Measurements from ENCODE around the gene CFAP92.

CFAP92 gene

GRCh38 chr3:129025691-129026435 is 32.0 kb upstream of the CFAP92 start:
- FAIRE-seq: no peak

DNA sequence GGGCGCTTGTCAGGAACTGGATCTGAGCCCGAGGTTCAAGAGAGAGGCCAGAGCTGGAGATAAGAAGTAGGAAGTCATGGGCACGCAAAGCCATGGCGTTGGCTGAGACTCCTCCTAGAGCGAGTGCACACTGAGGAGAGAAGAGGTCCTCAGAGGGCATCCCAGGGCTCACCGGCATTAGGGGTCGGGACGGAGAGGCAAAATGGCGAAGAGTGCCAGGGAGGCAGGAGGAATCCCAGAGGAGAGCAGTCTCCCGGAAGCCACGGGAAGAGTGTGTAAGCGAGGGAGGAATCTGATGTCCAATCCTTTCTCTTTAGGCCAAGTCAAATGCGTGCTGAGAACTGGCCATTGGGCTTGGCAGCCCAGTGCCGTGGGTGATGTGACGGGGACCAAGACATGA is 31.2 kb upstream of the CFAP92 start:
- no peak for FAIRE-seq

DNA sequence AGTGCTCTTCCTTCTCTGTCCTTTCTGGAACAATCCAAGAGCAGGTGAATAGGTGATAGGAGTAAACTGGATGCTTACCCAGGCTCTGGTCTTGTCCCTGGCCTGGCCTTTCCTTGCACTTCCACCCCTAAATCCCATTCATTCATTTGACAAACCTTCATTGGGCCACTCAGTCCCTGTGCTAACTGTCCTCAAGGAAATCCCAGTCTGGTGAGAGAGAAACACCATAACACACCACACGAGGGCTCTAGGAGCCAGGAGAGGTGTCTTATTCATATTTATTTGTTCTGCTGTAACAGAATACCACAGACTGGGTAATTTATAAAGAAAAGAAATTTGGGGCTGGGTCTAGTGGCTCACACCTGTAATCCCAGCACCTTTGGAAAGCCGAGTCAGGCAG is 30.0 kb upstream of the CFAP92 start:
- FAIRE-seq: no peak

DNA sequence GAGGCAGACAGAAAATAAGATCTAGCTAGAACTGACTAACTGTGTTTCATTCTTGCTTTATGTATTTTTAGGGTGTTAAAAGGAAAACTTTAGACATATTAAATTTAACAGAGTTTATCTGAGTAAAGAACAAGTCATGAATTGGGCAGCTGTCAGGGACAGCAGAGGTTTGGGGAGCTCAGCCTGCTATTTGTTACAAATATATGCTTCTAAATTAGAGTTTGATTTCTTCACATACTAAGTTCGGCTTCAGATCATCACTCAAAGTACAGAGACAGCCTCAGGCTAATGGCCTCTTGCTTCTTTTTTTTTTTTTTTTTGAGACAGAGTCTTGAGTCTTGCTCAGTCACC is 29.1 kb upstream of the CFAP92 start:
- no peak for FAIRE-seq

GRCh38 chr3:129022114-129023007 is 28.5 kb upstream of the CFAP92 start:
- FAIRE-seq: no peak

- FAIRE-seq: no peak
These were observed 27.3 kb upstream of the CFAP92 start for GRCh38 chr3:129021140-129021551.

- no peak for FAIRE-seq
These were observed 26.8 kb upstream of the CFAP92 start for GRCh38 chr3:129020691-129021090.

DNA sequence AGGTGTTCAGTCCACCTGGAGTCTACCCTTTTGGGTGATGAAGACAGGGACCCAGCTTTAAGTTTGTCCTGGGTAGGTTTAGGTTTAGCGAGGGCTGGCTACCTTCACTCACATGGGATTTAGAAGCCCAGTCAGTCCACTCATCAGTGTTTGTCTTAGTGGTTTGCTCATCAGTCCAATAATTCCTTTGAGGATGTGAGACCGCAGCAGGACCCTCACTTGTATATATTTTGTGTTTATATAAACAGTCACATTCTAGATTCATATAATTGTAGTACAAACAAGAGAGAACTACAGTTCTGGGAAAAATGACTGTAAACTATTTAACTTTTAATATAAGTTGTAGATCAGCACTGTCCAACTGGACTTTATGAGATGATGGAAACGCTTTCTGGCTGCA is 25.4 kb upstream of the CFAP92 start:
- no peak for FAIRE-seq

- no peak for FAIRE-seq
These were observed 24.9 kb upstream of the CFAP92 start for GRCh38 chr3:129018751-129019150.

DNA sequence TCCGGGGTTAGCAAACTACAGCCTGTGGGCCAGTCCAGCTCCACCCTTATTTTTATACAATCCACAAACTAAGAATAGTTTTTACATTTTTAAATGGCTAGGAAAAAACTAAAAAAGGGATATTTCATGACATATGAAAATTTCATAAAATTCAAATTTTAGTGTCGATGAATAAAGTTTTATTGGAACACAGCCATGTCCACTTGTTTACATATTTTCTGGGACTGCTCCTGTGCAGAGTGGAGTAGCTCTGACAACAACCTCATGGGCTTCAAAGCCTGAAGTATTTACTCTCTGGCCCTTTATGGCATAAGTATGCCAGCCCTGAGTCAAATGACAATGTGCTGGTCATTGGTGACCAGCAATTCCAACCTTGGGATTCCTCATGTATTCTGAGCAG is 24.4 kb upstream of the CFAP92 start:
- FAIRE-seq: no peak

GRCh38 chr3:129017484-129017899 is 23.6 kb upstream of the CFAP92 start:
- FAIRE-seq: no peak

GRCh38 chr3:129016720-129017483 is 23.0 kb upstream of the CFAP92 start:
- no peak for FAIRE-seq

- no peak for FAIRE-seq
These were observed 22.5 kb upstream of the CFAP92 start for GRCh38 chr3:129016356-129016719.

DNA sequence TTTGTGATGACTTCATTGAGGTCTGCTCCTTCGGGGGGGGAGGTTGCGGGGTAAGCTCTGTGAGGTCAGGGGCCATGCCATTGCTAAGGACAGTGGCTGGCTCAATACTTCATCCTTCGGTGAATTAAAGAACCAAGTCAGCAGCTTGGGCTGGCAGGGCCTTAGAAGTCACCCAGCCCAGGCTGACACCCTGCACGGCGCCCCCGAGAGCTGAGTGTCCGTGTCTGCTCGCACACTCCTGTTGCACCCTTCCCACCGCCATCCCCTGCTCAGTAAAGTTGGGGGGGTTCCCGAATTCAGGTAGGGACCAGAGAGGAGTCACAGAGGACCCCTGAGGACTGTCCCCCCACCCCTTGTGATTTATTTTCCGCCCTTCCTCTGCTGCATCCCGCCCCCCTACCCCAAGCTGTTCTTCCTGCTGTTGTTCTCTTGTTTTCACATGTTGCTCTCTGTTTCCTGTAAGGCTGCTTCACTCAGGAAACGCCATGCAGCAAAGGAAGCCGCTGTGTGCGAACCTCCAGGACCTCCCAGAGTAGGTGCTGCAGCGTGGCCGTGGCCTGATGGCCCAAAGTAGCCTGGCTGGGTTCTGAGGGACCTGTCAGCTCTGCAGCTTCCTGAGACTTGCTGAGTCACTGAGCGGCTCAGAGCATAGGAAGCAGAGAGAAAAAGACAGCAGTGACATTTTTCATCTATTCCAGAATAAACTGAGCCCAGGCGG is 21.7 kb upstream of the CFAP92 start:
- no peak for FAIRE-seq

- FAIRE-seq: no peak
These were observed 21.0 kb upstream of the CFAP92 start for GRCh38 chr3:129014793-129015345.

- no peak for FAIRE-seq
These were observed 20.3 kb upstream of the CFAP92 start for GRCh38 chr3:129014148-129014547.

- no peak for FAIRE-seq
These were observed 19.6 kb upstream of the CFAP92 start for GRCh38 chr3:129013491-129013891.

DNA sequence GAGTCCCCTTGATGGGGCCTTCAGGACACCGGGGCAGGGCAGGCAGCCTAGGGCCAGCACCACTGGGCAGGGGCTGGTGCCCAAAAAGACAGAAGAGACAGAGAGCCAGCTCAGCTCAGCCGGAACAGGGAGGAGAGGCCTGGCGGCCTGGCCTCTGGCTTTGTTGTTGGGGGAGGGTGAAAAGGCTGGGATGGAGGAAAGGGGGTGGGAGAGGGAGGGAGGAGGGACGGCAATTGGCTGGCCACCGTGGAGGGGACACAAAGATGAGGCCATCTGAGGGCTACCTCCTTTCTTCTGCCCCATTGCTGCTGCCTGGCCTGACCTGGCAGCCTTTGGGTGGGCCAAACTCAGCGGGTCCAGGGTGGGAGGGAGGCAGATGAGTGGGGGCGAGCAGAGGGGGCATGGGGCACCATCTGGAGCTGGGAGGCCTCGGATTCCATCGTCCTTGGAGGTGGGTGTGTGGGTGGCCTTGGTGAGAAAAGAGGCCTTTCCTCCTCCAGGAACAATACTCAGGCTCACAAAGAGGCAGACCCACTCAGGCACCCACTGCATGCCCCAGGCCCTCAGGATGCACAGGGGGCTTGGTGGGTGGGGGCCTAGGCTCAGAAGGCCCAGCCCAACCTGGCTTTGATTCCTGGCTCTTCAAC is 16.6 kb upstream of the CFAP92 start:
- FAIRE-seq: no peak

DNA sequence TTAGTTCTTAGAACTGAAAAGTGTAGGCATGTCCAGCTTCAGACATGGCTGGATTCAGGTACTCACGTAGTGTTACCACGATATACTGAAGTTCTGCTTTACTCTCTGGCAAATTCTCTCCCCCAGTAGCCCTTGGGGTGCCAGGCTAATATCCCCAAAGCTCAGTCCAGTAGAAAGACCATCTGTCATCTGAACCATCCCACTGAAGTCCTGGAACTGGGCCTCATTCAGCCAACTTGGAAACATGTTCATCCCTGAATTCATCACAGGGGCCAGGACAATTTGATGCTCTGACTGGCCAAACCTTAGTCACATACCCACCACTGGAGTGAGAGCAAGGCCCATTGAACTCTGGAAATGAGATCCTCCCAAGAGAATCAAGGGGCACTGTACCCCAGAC is 15.4 kb upstream of the CFAP92 start:
- FAIRE-seq: no peak

GRCh38 chr3:129007792-129008191 is 13.9 kb upstream of the CFAP92 start:
- FAIRE-seq: no peak

DNA sequence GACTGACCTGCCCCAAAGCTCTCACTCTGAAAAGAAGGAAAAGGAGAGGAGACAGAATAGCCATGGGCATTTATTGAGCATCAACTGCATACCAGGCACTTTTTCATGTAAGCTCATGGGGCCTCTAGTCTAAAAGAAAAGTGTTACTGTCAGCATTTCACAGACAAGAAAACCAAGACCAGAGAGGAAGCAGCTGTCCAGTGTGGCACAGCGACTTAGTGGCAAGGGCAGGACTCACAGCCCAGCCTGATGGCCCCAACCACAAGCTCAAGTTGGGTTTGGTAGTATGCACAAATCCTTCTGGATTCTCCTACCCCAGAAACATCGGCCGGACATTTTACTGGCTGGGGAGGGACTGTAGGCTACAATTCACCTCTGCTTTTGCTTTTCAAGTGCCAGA is 13.0 kb upstream of the CFAP92 start:
- FAIRE-seq: no peak
